ENCODE results near the gene ZNF454.

ZNF454 gene

GRCh38 chr5:178983728-178984127 is 42.7 kb downstream of the ZNF454 start:
- Histone ChIP-seq H3K27ac (ENCODE audit: low read depth, low read length) (no peak overlapping the region), H3K79me2 (ENCODE audit: control insufficient read depth, insufficient read depth, low read length, unreplicated experiment) (no peaks in the 10 kb centered on the region), H3K27me3 (ENCODE audit: insufficient read depth, low read length) (no peaks in the 10 kb centered on the region), H3K36me3 (ENCODE audit: insufficient read depth, low read length) (no peaks in the 10 kb centered on the region; the same call in 1 of the 2 replicates), H2AFZ (ENCODE audit: low read length, unreplicated experiment) (no peak overlapping the region), H3K4me3 (ENCODE audit: low read depth, low read length) (no peak overlapping the region), H3K4me1 (ENCODE audit: control insufficient read depth, insufficient read depth, low read length, unreplicated experiment) (no peaks in the 10 kb centered on the region)

GRCh38 chr5:178984145-178985072 is 43.4 kb downstream of the ZNF454 start:
- no peak overlapping the region for H3K4me3 ChIP-seq (ENCODE audit: low read depth, low read length)
- no peak overlapping the region for H3K27ac ChIP-seq (ENCODE audit: low read depth, low read length)
- no peaks in the 10 kb centered on the region for H3K79me2 ChIP-seq (ENCODE audit: control insufficient read depth, insufficient read depth, low read length, unreplicated experiment)
- H2AFZ ChIP-seq (ENCODE audit: low read length, unreplicated experiment) = no peak overlapping the region
- no peaks in the 10 kb centered on the region for H3K4me1 ChIP-seq (ENCODE audit: control insufficient read depth, insufficient read depth, low read length, unreplicated experiment)
- H3K27me3 ChIP-seq (ENCODE audit: insufficient read depth, low read length) = no peaks in the 10 kb centered on the region
- H3K36me3 ChIP-seq (ENCODE audit: insufficient read depth, low read length) = no peaks in the 10 kb centered on the region

- Histone ChIP-seq H3K36me3 (ENCODE audit: insufficient read depth, low read length) (no peaks in the 10 kb centered on the region), H2AFZ (ENCODE audit: low read length, unreplicated experiment) (no peak overlapping the region), H3K4me3 (ENCODE audit: low read depth, low read length) (no peak overlapping the region), H3K4me1 (ENCODE audit: control insufficient read depth, insufficient read depth, low read length, unreplicated experiment) (no peaks in the 10 kb centered on the region), H3K79me2 (ENCODE audit: control insufficient read depth, insufficient read depth, low read length, unreplicated experiment) (no peaks in the 10 kb centered on the region), H3K27ac (ENCODE audit: low read depth, low read length) (no peak overlapping the region), H3K27me3 (ENCODE audit: insufficient read depth, low read length) (no peaks in the 10 kb centered on the region)
These were observed 45.4 kb downstream of the ZNF454 start for GRCh38 chr5:178986326-178986960.

- Histone ChIP-seq H3K36me3 (ENCODE audit: insufficient read depth, low read length) (no peaks in the 10 kb centered on the region), H3K79me2 (ENCODE audit: control insufficient read depth, insufficient read depth, low read length, unreplicated experiment) (no peaks in the 10 kb centered on the region), H3K27ac (ENCODE audit: low read depth, low read length) (no peak overlapping the region), H3K27me3 (ENCODE audit: insufficient read depth, low read length) (peaks cover 17% of the 10 kb centered on the region), H2AFZ (ENCODE audit: low read length, unreplicated experiment) (no peak overlapping the region), H3K4me3 (ENCODE audit: low read depth, low read length) (no peak overlapping the region), H3K4me1 (ENCODE audit: control insufficient read depth, insufficient read depth, low read length, unreplicated experiment) (no peaks in the 10 kb centered on the region)
These were observed 47.6 kb downstream of the ZNF454 start for GRCh38 chr5:178988436-178989220.

- no peak overlapping the region for H3K27ac ChIP-seq (ENCODE audit: low read depth, low read length)
- H3K27me3 ChIP-seq (ENCODE audit: insufficient read depth, low read length) = peaks cover 23% of the 10 kb centered on the region
- H3K4me1 ChIP-seq (ENCODE audit: control insufficient read depth, insufficient read depth, low read length, unreplicated experiment) = no peaks in the 10 kb centered on the region
- H2AFZ ChIP-seq (ENCODE audit: low read length, unreplicated experiment) = no peak overlapping the region
- H3K4me3 ChIP-seq (ENCODE audit: low read depth, low read length) = no peak overlapping the region
- H3K36me3 ChIP-seq (ENCODE audit: insufficient read depth, low read length) = no peaks in the 10 kb centered on the region
- H3K79me2 ChIP-seq (ENCODE audit: control insufficient read depth, insufficient read depth, low read length, unreplicated experiment) = no peaks in the 10 kb centered on the region
These were observed 48.3 kb downstream of the ZNF454 start for GRCh38 chr5:178989311-178989710.

- Histone ChIP-seq H3K79me2 (ENCODE audit: control insufficient read depth, insufficient read depth, low read length, unreplicated experiment) (no peaks in the 10 kb centered on the region), H3K4me1 (ENCODE audit: control insufficient read depth, insufficient read depth, low read length, unreplicated experiment) (no peaks in the 10 kb centered on the region), H3K27me3 (ENCODE audit: insufficient read depth, low read length) (peaks cover 33% of the 10 kb centered on the region)
These were observed 49.5 kb downstream of the ZNF454 start for GRCh38 chr5:178990491-178990890.

GRCh38 chr5:178991190-178992145 is 50.5 kb downstream of the ZNF454 start:
- Histone ChIP-seq H3K4me1 (ENCODE audit: control insufficient read depth, insufficient read depth, low read length, unreplicated experiment) (no peaks in the 10 kb centered on the region), H3K79me2 (ENCODE audit: control insufficient read depth, insufficient read depth, low read length, unreplicated experiment) (no peaks in the 10 kb centered on the region), H3K27me3 (ENCODE audit: insufficient read depth, low read length) (peaks cover 42% of the 10 kb centered on the region), H3K36me3 (ENCODE audit: insufficient read depth, low read length) (no peaks in the 10 kb centered on the region), H3K4me3 (ENCODE audit: low read depth, low read length) (no peak overlapping the region), H3K27ac (ENCODE audit: low read depth, low read length) (no peak overlapping the region), H2AFZ (ENCODE audit: low read length, unreplicated experiment) (no peak overlapping the region)

More at GRCh38 chr5:178990491-178990890, 49.5 kb downstream of the ZNF454 start:
- Histone ChIP-seq H2AFZ (ENCODE audit: low read length, unreplicated experiment) (no peak overlapping the region), H3K4me3 (ENCODE audit: low read depth, low read length) (no peak overlapping the region), H3K36me3 (ENCODE audit: insufficient read depth, low read length) (no peaks in the 10 kb centered on the region), H3K27ac (ENCODE audit: low read depth, low read length) (no peak overlapping the region)

GRCh38 chr5:178992291-178992895 is 51.4 kb downstream of the ZNF454 start:
- no peak overlapping the region for H3K27ac ChIP-seq (ENCODE audit: low read depth, low read length)
- H3K79me2 ChIP-seq (ENCODE audit: control insufficient read depth, insufficient read depth, low read length, unreplicated experiment) = no peaks in the 10 kb centered on the region
- no peaks in the 10 kb centered on the region for H3K36me3 ChIP-seq (ENCODE audit: insufficient read depth, low read length)
- H2AFZ ChIP-seq (ENCODE audit: low read length, unreplicated experiment) = no peak overlapping the region
- no peak overlapping the region for H3K4me3 ChIP-seq (ENCODE audit: low read depth, low read length)
- H3K27me3 ChIP-seq (ENCODE audit: insufficient read depth, low read length) = peaks cover 50% of the 10 kb centered on the region
- no peaks in the 10 kb centered on the region for H3K4me1 ChIP-seq (ENCODE audit: control insufficient read depth, insufficient read depth, low read length, unreplicated experiment)

GRCh38 chr5:178993236-178993765 is 52.3 kb downstream of the ZNF454 start:
- no peaks in the 10 kb centered on the region for H3K4me1 ChIP-seq (ENCODE audit: control insufficient read depth, insufficient read depth, low read length, unreplicated experiment)
- H3K27me3 ChIP-seq (ENCODE audit: insufficient read depth, low read length) = peaks cover 54% of the 10 kb centered on the region
- no peak overlapping the region for H2AFZ ChIP-seq (ENCODE audit: low read length, unreplicated experiment)
- no peak overlapping the region for H3K4me3 ChIP-seq (ENCODE audit: low read depth, low read length)
- no peaks in the 10 kb centered on the region for H3K79me2 ChIP-seq (ENCODE audit: control insufficient read depth, insufficient read depth, low read length, unreplicated experiment)
- H3K27ac ChIP-seq (ENCODE audit: low read depth, low read length) = no peak overlapping the region
- no peaks in the 10 kb centered on the region for H3K36me3 ChIP-seq (ENCODE audit: insufficient read depth, low read length)
